ENCODE results near the gene SMIM20. TPM values are rescaled to one million over a fixed set of nuclear protein-coding genes. Genes with fewer than 3 reads are reported as not detected.
"Not testable (repeated sequence)": the region's sequence is repeated elsewhere in the genome, so short reads cannot be mapped to it uniquely, and the experiment has no call there.

The SMIM20 gene
- total and polyA plus RNA-seq, 5 experiments from 2014 or later, result 19.4 to 76.4 (median 64.1) TPM

- Mint-ChIP-seq H3K36me3 (peaks cover 0 to 4% (median 3%) of the 10 kb centered on the region in 3 donors), H3K27me3 (peaks cover 0 to 5% (median 0%) of the 10 kb centered on the region in 5 donors), H3K4me3 (no peak overlapping the region), H3K9me3 (no peaks in the 10 kb centered on the region), H3K27ac (no peak overlapping the region), H3K4me1 (peaks cover 0 to 16% (median under 1%) of the 10 kb centered on the region in 4 donors)
- POLR2A ChIA-PET, result no interaction called here
- no peak for DNase-seq
- no peak for ATAC-seq
Measured at GRCh38 chr4:25900310-25900709, 13.7 kb upstream of the SMIM20 start.

DNA sequence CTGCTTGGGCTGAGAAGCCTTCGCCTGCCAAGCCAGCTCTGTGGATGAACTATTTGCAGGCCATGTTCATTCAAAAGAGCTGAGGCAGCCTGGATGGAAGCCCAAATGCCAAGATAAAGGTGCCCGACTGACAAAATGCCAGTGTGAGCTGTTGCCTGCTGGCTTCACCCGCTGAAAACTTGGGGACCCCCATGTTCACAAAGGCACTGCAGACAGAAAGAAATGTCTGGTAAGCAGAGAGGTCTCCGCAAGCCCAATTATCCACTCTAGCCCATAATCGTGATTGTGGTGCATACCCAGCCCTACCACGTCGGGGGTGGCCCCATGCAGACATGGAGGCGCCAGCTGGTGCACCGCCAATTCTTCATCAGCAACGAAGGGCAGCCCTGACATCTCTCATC, 13.0 kb upstream of the SMIM20 start:
- Mint-ChIP-seq H3K27me3 (peaks cover 0 to 2% (median 0%) of the 10 kb centered on the region in 5 donors), H3K27ac (no peak overlapping the region), H3K9me3 (no peaks in the 10 kb centered on the region), H3K4me1 (peaks cover 0 to 20% (median 0%) of the 10 kb centered on the region in 4 donors), H3K36me3 (peaks cover 0 to 4% (median 3%) of the 10 kb centered on the region in 3 donors), H3K4me3 (no peak overlapping the region)
- ATAC-seq (no peak), DNase-seq (no peak)
- POLR2A ChIA-PET, result no interaction called here

- Mint-ChIP-seq H3K27ac (peak overlapping the region in 1 of 10 donors; percentile 23), H3K9me3 (peaks cover 0 to 2% (median 0%) of the 10 kb centered on the region in 9 donors), H3K27me3 (peaks cover 0 to 2% (median 0%) of the 10 kb centered on the region in 5 donors), H3K4me3 (peak overlapping the region in 1 of 10 donors; percentile 11), H3K36me3 (peaks cover 2 to 8% (median 3%) of the 10 kb centered on the region in 3 donors), H3K4me1 (peaks cover 0 to 20% (median 0%) of the 10 kb centered on the region in 4 donors)
- ATAC-seq (no peak), DNase-seq (no peak)
- POLR2A ChIA-PET, result interaction anchor here (0.6 to 1.1 kb wide), 3 partner anchors 9 to 655 kb away, joined by 3 read pairs; partner anchors contain the start of gene SMIM20
Measured at GRCh38 chr4:25903900-25904747, 9.9 kb upstream of the SMIM20 start.

DNA sequence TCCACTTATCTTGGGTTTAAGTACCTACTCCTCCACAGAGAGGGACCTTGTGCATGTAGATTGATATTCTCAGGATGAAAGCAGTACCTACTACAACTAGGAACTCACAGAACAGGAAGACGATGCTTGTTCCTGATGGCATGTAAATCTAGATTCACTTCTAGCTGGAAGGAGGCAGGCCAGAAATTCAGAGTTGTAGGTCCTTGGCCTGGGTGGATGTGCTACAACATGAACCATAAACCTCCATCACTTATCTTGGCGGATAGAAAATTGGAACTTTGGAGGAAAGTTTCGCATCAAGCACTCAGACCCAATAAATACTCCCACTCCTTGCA, 9.3 kb upstream of the SMIM20 start:
- ATAC-seq, result no peak
- Mint-ChIP-seq H3K36me3 (peaks cover 2 to 8% (median 3%) of the 10 kb centered on the region in 3 donors), H3K9me3 (peaks cover 0 to 2% (median 0%) of the 10 kb centered on the region in 9 donors), H3K27me3 (peaks cover 0 to 2% (median 0%) of the 10 kb centered on the region in 5 donors), H3K4me1 (peaks cover 0 to 20% (median 0%) of the 10 kb centered on the region in 4 donors), H3K27ac (peak overlapping the region in 1 of 10 donors; percentile 23), H3K4me3 (no peak overlapping the region)
- DNase-seq, result no peak
- POLR2A ChIA-PET, result interaction anchor here (1.0 to 1.1 kb wide), 2 partner anchors 9 to 23 kb away, joined by 3 read pairs; partner anchors contain the start of gene SMIM20

DNA sequence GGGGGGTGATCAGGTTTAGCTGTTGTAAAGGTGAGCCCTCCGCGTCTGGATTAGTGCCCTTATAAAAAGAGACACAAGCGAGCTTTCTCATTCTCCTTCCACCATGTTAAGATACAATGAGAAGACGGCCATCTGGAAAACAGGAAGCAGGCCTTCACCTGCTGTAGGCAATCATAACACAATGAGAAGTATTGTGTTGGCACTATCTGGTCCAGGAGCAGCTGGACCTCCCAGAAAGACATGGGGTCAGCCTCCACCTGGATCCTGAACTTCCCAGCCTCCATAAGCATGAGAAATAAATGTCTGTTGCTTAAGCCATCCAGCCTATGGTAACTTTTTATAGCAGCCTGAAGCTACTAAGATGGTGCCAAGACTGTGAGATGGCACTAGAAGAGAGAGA, 8.6 kb upstream of the SMIM20 start:
- DNase-seq (no peak), ATAC-seq (no peak)
- Mint-ChIP-seq H3K9me3 (peaks cover 0 to 2% (median 0%) of the 10 kb centered on the region in 9 donors), H3K27me3 (peaks cover 0 to 2% (median 0%) of the 10 kb centered on the region in 5 donors), H3K4me3 (no peak overlapping the region), H3K36me3 (peaks cover 2 to 8% (median 3%) of the 10 kb centered on the region in 3 donors), H3K4me1 (peaks cover 0 to 20% (median 0%) of the 10 kb centered on the region in 4 donors), H3K27ac (no peak overlapping the region)
- POLR2A ChIA-PET, result interaction anchor here (1.0 kb wide), 1 partner anchor 8 kb away, joined by 3 read pairs; the partner anchor contains the start of gene SMIM20

GRCh38 chr4:25906113-25906512, 7.9 kb upstream of the SMIM20 start:
- H3K27ac Mint-ChIP-seq, H3K27me3 Mint-ChIP-seq, H3K4me3 Mint-ChIP-seq, POLR2A ChIA-PET, H3K9me3 Mint-ChIP-seq, DNase-seq, ATAC-seq, H3K36me3 Mint-ChIP-seq: not testable (repeated sequence)
- peaks cover 0 to 20% (median 0%) of the 10 kb centered on the region in 4 donors for H3K4me1 Mint-ChIP-seq

GRCh38 chr4:25908491-25908901, 5.5 kb upstream of the SMIM20 start:
- no peak for ATAC-seq
- peaks cover 6 to 30% (median 9%) of the 10 kb centered on the region in 4 donors for H3K4me1 Mint-ChIP-seq
- no peak overlapping the region for H3K27ac Mint-ChIP-seq
- H3K27me3 Mint-ChIP-seq, result peaks cover 0 to 2% (median 0%) of the 10 kb centered on the region in 5 donors
- H3K4me3 Mint-ChIP-seq, result no peak overlapping the region
- H3K36me3 Mint-ChIP-seq, result peaks cover 2 to 8% (median 3%) of the 10 kb centered on the region in 3 donors
- POLR2A ChIA-PET, result no interaction called here
- H3K9me3 Mint-ChIP-seq, result peaks cover 0 to 2% (median 0%) of the 10 kb centered on the region in 9 donors
- no peak for DNase-seq

- Mint-ChIP-seq H3K9me3 (peaks cover 0 to 2% (median 0%) of the 10 kb centered on the region in 9 donors), H3K36me3 (peaks cover 2 to 4% (median 3%) of the 10 kb centered on the region in 3 donors), H3K27ac (no peak overlapping the region), H3K4me1 (peaks cover 14 to 29% (median 24%) of the 10 kb centered on the region in 4 donors), H3K27me3 (peaks cover 0 to 2% (median 0%) of the 10 kb centered on the region in 5 donors), H3K4me3 (no peak overlapping the region)
- POLR2A ChIA-PET, result no interaction called here
- ATAC-seq (no peak), DNase-seq (no peak)
Measured at GRCh38 chr4:25911356-25911755, 2.7 kb upstream of the SMIM20 start.

DNA sequence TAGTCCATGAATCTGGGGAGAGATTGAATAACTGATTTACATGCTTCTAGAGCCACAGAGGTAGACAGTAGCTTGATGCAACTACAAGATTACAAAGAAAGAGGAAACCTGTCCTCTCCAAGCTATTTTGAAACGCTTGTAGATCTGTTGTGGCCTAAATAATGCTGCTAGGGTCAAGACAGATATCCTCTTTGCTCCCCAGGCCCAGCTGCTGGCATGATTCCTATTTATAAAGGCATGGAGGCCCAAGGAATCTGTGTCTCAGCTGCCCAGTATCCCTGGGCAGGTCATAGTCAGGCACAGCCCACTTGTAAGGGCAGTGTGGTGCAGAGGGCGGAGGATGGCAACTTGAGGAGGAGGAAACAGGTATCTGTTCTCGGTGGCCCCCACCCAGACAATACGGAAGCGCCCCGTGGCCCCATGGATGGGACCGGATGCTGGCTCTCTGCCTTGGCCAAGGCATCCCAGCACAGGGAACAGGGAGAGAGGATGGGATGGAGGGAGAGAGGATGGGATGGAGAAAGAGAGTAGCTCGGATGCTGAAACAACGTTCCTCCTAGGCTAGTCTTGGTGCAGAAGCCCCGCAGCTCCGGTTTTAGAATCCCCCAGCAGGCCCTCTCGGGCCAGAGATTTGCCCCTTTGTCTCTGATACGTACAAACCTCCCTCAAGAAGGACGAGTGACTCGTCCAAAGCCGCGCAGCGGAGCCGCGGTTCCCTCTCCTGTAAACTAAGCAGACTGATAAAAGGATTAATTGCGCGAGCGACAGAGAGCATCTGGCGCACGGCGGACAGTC, 767 bp upstream of the SMIM20 start:
- ATAC-seq, result peak; percentile 3 to 26

DNA sequence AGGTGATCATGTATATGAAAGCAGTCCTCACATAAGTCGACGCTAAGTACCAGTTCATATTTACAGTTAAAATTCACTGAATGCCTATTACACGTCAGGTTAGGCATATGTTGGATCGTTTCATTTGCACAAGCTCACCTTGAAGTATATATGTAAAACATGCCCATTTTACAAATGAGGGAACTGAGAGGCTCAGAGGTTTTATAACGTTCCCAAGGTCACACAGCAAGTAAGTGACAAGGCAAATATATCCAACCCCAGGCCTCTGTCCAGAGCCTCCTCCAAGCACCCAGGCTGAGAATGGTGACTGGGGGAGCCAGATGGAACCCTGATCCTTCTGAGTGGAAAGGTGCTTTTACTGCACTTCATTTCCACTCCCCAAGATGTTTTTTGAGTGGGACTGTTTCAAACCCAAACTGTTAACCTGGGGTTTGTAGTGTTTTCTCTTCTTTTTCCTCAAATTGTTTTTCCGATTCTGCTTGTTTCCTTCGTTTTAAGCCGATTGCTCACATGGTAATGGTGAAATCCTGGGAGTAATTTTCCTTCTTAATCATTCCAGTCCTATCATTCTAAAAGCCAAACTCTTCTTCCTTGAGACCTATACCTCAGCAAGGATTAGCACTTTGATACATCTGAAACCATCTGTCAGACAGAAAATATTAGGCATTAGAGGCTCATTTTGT, 791 bp downstream of the SMIM20 start:
- H3K4me1 Mint-ChIP-seq, result peaks cover 17 to 40% (median 28%) of the 10 kb centered on the region in 4 donors
- no peak for DNase-seq
- no peaks in the 10 kb centered on the region for H3K27me3 Mint-ChIP-seq
- POLR2A ChIA-PET, result interaction anchor here (0.6 to 2.5 kb wide), 9 partner anchors 50 to 602 kb away, joined by 3 to 22 read pairs (median 5); partner anchors contain the start of gene ZCCHC4
- H3K36me3 Mint-ChIP-seq, result peaks cover 0 to 8% (median 0%) of the 10 kb centered on the region in 3 donors
- no peaks in the 10 kb centered on the region for H3K9me3 Mint-ChIP-seq
- peak overlapping the region; percentile 94 to 99 (median 98) for H3K27ac Mint-ChIP-seq
- ATAC-seq, result no peak
- H3K4me3 Mint-ChIP-seq, result peak overlapping the region; percentile 92 to 98 (median 96)

More for the DNA sequence above, 767 bp upstream of the SMIM20 start:
- Mint-ChIP-seq H3K27ac (peak overlapping the region; percentile 94 to 99 (median 98)), H3K4me3 (peak overlapping the region; percentile 92 to 98 (median 96)), H3K4me1 (peaks cover 17 to 38% (median 25%) of the 10 kb centered on the region in 4 donors), H3K27me3 (no peaks in the 10 kb centered on the region), H3K36me3 (peaks cover 0 to 3% (median 2%) of the 10 kb centered on the region in 3 donors), H3K9me3 (peaks cover 0 to 2% (median 0%) of the 10 kb centered on the region in 9 donors)
- DNase-seq, result peak in 6 of 10 donors; percentile 1 to 72 (median 20)
- POLR2A ChIA-PET, result interaction anchor here (0.6 to 2.5 kb wide), 13 partner anchors 9 to 949 kb away, joined by 3 to 22 read pairs (median 5); partner anchors contain the start of genes TBC1D19 and ZCCHC4

GRCh38 chr4:25915353-25915705, 1.3 kb downstream of the SMIM20 start:
- no peak for DNase-seq
- H3K4me3 Mint-ChIP-seq, result peak overlapping the region in 6 of 10 donors; percentile 19 to 97 (median 87)
- POLR2A ChIA-PET, result interaction anchor here (0.8 to 1.2 kb wide), 2 partner anchors 55 to 61 kb away, joined by 3 read pairs; no protein-coding TSS in a partner anchor
- H3K27me3 Mint-ChIP-seq, result no peaks in the 10 kb centered on the region
- H3K9me3 Mint-ChIP-seq, result no peaks in the 10 kb centered on the region
- H3K36me3 Mint-ChIP-seq, result peaks cover 0 to 11% (median 0%) of the 10 kb centered on the region in 3 donors
- ATAC-seq, result no peak
- H3K4me1 Mint-ChIP-seq, result peaks cover 17 to 40% (median 29%) of the 10 kb centered on the region in 4 donors
- H3K27ac Mint-ChIP-seq, result peak overlapping the region in 7 of 10 donors; percentile 28 to 97 (median 72)

Data from naive thymus-derived CD8-positive, alpha-beta T cell (primary cell).